Measurements from ENCODE around the gene SERP2.

The SERP2 gene

GRCh38 chr13:44394658-44395057, 21.0 kb downstream of the SERP2 start:
- no peak for DNase-seq (ENCODE audit: low read depth)
- H3K4me3 ChIP-seq (ENCODE audit: low read depth, low read length) = no peak overlapping the region
- no peak for TF ChIP-seq CTCF (IDR thresholded peaks at IDR 0.05; ENCODE audit: control insufficient read depth, extremely low read depth, insufficient read depth)

DNA sequence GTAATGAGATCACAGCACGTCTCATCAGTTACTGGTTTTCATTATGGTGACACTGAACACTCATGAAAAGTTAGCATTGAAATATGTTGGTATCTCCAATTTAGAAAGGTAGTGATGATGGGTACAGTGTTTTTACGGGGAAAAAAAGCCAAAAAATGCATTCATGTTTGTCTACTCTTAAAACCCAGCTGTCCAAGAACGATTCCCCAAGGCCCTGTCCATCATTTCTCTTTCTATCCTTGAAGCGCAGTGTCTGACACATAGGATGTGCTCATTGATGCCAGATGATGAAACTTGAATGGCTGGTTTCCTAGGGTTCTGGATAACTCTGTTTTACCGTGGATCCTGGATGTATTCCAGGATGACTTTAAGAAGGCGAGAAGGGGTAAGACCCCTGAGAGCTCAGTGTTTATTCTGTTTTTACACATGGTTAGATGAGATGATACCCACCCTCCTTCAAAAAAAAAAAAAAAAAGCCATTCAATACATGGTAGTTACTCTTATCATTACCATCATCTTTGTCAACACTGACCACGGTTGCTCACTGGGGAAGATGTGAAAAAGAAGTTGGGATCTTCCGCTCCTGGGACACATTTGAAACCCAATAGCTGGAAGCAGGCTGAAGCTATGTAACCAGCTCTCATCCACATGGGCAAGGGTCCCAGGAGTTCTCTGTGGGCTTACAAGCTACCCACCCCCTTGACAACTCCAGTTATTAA, 22.5 kb downstream of the SERP2 start:
- TF ChIP-seq CTCF (IDR thresholded peaks at IDR 0.05; ENCODE audit: control insufficient read depth, extremely low read depth, insufficient read depth) = no peak
- no peak for DNase-seq (ENCODE audit: low read depth)
- H3K4me3 ChIP-seq (ENCODE audit: low read depth, low read length) = no peak overlapping the region

DNA sequence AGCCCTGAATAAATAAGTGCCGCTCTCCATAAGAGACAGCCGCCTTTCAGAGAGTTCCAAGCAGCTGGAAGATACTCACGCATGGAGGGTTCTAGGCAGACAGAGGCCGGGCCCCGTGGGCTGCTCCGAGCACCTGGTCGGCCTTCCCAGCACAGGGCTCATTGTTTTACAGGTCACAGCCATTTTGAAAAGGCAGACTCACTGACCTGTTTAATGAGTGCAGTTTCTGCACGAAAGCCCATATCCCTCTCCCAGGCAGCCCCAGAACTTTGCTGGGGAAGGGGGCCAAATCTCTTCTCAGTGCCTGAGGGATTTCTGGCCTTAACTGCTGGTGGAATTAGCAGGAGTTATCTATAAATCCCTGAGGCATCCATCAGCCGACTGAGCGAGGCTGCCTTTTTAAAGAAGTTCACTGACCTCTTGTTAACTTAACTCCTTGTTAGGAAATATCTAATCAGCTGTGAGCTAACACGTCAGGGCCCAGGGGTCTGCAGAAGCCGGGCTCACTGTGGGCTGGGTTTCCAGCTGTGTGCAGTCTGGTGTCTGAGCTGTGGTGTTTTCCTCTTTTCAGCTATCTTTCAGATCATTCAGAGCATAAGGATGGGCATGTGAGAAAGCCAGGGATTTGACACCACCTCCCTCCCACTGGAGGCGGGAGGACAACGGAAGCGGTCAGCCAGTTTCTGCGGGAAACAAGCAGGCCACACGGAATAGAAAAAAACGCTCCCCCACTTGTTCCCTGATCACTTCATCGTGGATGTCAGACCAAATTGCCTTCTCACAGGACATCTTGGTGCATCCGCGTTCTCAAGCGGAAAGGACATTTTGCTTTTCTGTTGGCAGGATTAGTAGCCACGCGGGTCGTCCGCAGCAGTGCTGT, 23.3 kb downstream of the SERP2 start:
- TF ChIP-seq CTCF (IDR thresholded peaks at IDR 0.05; ENCODE audit: control insufficient read depth, extremely low read depth, insufficient read depth) = no peak
- H3K4me3 ChIP-seq (ENCODE audit: low read depth, low read length) = no peak overlapping the region
- DNase-seq (ENCODE audit: low read depth) = no peak

- no peak for DNase-seq (ENCODE audit: low read depth)
Measured at GRCh38 chr13:44397766-44398223, 24.2 kb downstream of the SERP2 start.

GRCh38 chr13:44398606-44399005, 25.0 kb downstream of the SERP2 start:
- no peak for TF ChIP-seq CTCF (IDR thresholded peaks at IDR 0.05; ENCODE audit: control insufficient read depth, extremely low read depth, insufficient read depth)
- no peak for DNase-seq (ENCODE audit: low read depth)
- no peak overlapping the region for H3K4me3 ChIP-seq (ENCODE audit: low read depth, low read length)

More at GRCh38 chr13:44397766-44398223, 24.2 kb downstream of the SERP2 start:
- H3K4me3 ChIP-seq (ENCODE audit: low read depth, low read length) = no peak overlapping the region
- TF ChIP-seq CTCF (IDR thresholded peaks at IDR 0.05; ENCODE audit: control insufficient read depth, extremely low read depth, insufficient read depth) = no peak

- no peak for DNase-seq (ENCODE audit: low read depth)
- no peak for TF ChIP-seq CTCF (IDR thresholded peaks at IDR 0.05; ENCODE audit: control insufficient read depth, extremely low read depth, insufficient read depth)
- H3K4me3 ChIP-seq (ENCODE audit: low read depth, low read length) = no peak overlapping the region
Measured at GRCh38 chr13:44399074-44399473, 25.4 kb downstream of the SERP2 start.

Data from LNCaP clone FGC (cell line).